GM12872 (cell line): ENCODE results near the gene MMAA.

ENCODE experiments used
- TF ChIP-seq, protein P1 (sequence below): IDR thresholded peaks from 3 replicates; pipeline ENCODE4 v1.5.1; 2011; ENCODE audit warnings: low read depth, mild to moderate bottlenecking, low read length, moderate library complexity; ENCODE audit not compliant: insufficient read depth

MMAA gene

GRCh38 chr4:145605941-145606340, 13.2 kb upstream of the MMAA start:
- TF ChIP-seq, protein P1, sequence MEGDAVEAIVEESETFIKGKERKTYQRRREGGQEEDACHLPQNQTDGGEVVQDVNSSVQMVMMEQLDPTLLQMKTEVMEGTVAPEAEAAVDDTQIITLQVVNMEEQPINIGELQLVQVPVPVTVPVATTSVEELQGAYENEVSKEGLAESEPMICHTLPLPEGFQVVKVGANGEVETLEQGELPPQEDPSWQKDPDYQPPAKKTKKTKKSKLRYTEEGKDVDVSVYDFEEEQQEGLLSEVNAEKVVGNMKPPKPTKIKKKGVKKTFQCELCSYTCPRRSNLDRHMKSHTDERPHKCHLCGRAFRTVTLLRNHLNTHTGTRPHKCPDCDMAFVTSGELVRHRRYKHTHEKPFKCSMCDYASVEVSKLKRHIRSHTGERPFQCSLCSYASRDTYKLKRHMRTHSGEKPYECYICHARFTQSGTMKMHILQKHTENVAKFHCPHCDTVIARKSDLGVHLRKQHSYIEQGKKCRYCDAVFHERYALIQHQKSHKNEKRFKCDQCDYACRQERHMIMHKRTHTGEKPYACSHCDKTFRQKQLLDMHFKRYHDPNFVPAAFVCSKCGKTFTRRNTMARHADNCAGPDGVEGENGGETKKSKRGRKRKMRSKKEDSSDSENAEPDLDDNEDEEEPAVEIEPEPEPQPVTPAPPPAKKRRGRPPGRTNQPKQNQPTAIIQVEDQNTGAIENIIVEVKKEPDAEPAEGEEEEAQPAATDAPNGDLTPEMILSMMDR, result no peak

- TF ChIP-seq, protein P1, result peak; percentile 65
Measured at GRCh38 chr4:145609481-145610427, 9.4 kb upstream of the MMAA start.

GRCh38 chr4:145613566-145614232, 5.5 kb upstream of the MMAA start:
- TF ChIP-seq, protein P1, result no peak

- TF ChIP-seq, protein P1, result no peak
Measured at GRCh38 chr4:145614233-145614610, 5.0 kb upstream of the MMAA start.

DNA sequence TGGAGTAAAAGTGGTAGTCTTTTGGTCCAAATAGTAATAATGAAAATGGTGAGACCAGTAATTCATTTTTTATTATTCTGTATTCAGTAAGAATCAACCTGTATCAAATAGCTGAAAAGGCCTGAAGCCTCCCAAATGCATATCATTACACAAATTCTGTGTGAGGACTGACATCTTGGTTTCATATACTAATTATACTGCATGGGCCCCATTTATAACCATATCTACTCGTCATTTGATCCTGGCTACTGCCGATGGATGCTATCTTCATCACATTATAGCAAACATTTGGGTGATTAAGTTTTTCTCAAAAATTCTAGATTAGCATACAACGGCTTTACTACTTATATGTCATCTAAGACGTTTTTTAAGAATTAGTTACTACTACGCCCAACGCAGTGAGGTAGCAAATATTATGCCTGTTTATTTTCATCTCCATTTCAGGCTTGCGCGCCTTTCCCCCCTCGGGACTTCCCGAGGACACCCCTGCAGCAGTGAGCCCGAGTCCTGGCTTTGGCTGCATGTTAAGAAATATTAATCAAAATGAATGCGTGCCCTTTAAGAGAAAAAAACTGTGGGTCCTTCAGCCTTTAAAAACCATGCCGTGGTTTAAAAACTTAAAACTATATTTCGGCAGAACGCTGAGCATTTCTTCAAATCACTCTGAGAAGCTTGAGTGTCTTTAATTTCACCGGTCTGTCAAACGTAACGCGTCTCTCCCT, 814 bp upstream of the MMAA start:
- TF ChIP-seq, protein P1, result no peak

DNA sequence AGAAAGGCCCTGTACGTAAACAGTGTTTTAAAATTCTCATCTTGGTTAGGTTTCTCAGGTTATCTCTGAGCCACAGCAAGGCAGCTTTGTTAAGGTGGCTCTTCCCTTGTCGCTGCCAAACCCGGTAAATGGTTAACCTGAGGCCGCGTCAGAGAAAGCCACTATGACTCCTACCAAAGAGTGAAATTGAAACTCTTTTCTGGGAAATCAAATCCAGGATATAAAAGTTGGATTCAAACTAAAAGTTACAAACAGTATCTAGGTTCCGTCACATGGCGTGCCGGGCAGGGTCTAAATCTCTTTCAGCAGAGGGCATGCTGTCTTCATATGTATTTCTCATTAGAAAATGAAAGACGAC, 433 bp downstream of the MMAA start:
- TF ChIP-seq, protein P1, result no peak

GRCh38 chr4:145623831-145624230, 4.6 kb downstream of the MMAA start:
- TF ChIP-seq, protein P1, result no peak
